Trophoblast cell (in vitro differentiated cells and primary cell): Measurements from ENCODE around the gene AUTS2.
A peak's percentile ranks its signal among the peaks of the same experiment; 100 is the strongest.

ENCODE experiments used
- DNase-seq, 2 donors: peaks; one replicate each; pipeline ENCODE4 v3.0.0-alpha.2; 2016
- H2AFZ ChIP-seq: 2 replicates; pipeline ENCODE4 v1.6.1; 2013; ENCODE audit warnings: low read length, moderate library complexity, mild to moderate bottlenecking; ENCODE audit not compliant: insufficient read depth, poor library complexity
- H2AK5ac ChIP-seq: 2 replicates; pipeline ENCODE4 v1.6.1; 2013; ENCODE audit warnings: mild to moderate bottlenecking, low read length
- H2BK120ac ChIP-seq: 2 replicates; pipeline ENCODE4 v1.6.1; 2013; ENCODE audit warnings: low read length, mild to moderate bottlenecking, moderate library complexity; ENCODE audit not compliant: insufficient read depth, poor library complexity
- H2BK12ac ChIP-seq: 2 replicates; pipeline ENCODE4 v1.6.1; 2013; ENCODE audit warnings: mild to moderate bottlenecking, low read length, moderate library complexity
- H2BK5ac ChIP-seq: 2 replicates; pipeline ENCODE4 v1.6.1; 2013; ENCODE audit warnings: low read length, low read depth, moderate library complexity, mild to moderate bottlenecking; ENCODE audit not compliant: poor library complexity
- H3K14ac ChIP-seq: 2 replicates; pipeline ENCODE4 v1.6.1; 2013; ENCODE audit warnings: mild to moderate bottlenecking, low read length
- H3K18ac ChIP-seq: 2 replicates; pipeline ENCODE4 v1.6.1; 2013; ENCODE audit warnings: mild to moderate bottlenecking, low read length
- H3K23ac ChIP-seq: 2 replicates; pipeline ENCODE4 v1.6.1; 2013; ENCODE audit warnings: low read length
- H3K27ac ChIP-seq: 2 replicates; pipeline ENCODE4 v1.5.1; 2013; ENCODE audit warnings: low read depth, mild to moderate bottlenecking, inconsistent platforms, low read length, moderate library complexity
- H3K27me3 ChIP-seq: 2 replicates; pipeline ENCODE4 v1.6.1; 2013; ENCODE audit warnings: inconsistent platforms, mild to moderate bottlenecking, low read length, moderate library complexity; ENCODE audit not compliant: insufficient read depth
- H3K36me3 ChIP-seq, 2 experiments: 1 replicate in 1 of 2; 2 replicates in 1 of 2; pipeline ENCODE4 v1.6.1; 2013; ENCODE audit warnings: low read length in 2 of 2, mild to moderate bottlenecking in 2 of 2, moderate library complexity in 1 of 2; ENCODE audit not compliant: insufficient read depth in 2 of 2, control insufficient read depth in 1 of 2
- H3K4ac ChIP-seq: 2 replicates; pipeline ENCODE4 v1.6.1; 2013; ENCODE audit warnings: low read depth, mild to moderate bottlenecking, low read length, moderate library complexity
- H3K4me1 ChIP-seq, 2 experiments: 1 replicate in 1 of 2; 2 replicates in 1 of 2; pipeline ENCODE4 v1.6.1; 2013; ENCODE audit warnings: low read length in 2 of 2, mild to moderate bottlenecking in 2 of 2, moderate library complexity in 1 of 2; ENCODE audit not compliant: insufficient read depth in 2 of 2, control insufficient read depth in 1 of 2
- H3K4me2 ChIP-seq: 2 replicates; pipeline ENCODE4 v1.6.1; 2013; ENCODE audit warnings: inconsistent platforms, mild to moderate bottlenecking, low read length, moderate library complexity
- H3K4me3 ChIP-seq: 2 replicates; pipeline ENCODE4 v1.5.1; 2013; ENCODE audit warnings: mild to moderate bottlenecking, low read depth, low read length, inconsistent platforms
- H3K79me1 ChIP-seq: one replicate; pipeline ENCODE4 v1.6.1; 2013; ENCODE audit warnings: low read length
- H3K79me2 ChIP-seq: 2 replicates; pipeline ENCODE4 v1.6.1; 2013; ENCODE audit warnings: low read length, mild to moderate bottlenecking; ENCODE audit not compliant: control insufficient read depth, insufficient read depth, poor library complexity
- H3K9ac ChIP-seq: 2 replicates; pipeline ENCODE4 v1.6.1; 2013; ENCODE audit warnings: mild to moderate bottlenecking, low read length
- H3K9me3 ChIP-seq: 2 replicates; pipeline ENCODE4 v1.6.1; 2013; ENCODE audit warnings: low read depth, mild to moderate bottlenecking, control low read depth, inconsistent platforms, low read length; ENCODE audit not compliant: insufficient read depth
- H4K12ac ChIP-seq: 2 replicates; pipeline ENCODE4 v1.6.1; 2013; ENCODE audit warnings: low read depth, mild to moderate bottlenecking, low read length, moderate library complexity
- H4K8ac ChIP-seq: 2 replicates; pipeline ENCODE4 v1.6.1; 2013; ENCODE audit warnings: low read depth, mild to moderate bottlenecking, low read length, moderate library complexity
- H4K91ac ChIP-seq: one replicate; pipeline ENCODE4 v1.6.1; 2013; ENCODE audit warnings: low read depth, mild to moderate bottlenecking, low read length, moderate library complexity
- WGBS: extraction: QIAGEN DNeasy Blood & Tissue Kit; methylation state at CpG from one replicate; pipeline ENCODE4 v1.1.7; 2013; ENCODE audit warnings: missing lambda C conversion rate; ENCODE audit not compliant: insufficient read length, insufficient coverage; ENCODE audit errors: extremely low coverage; 5-methylcytosine and 5-hydroxymethylcytosine counted together

Gene AUTS2

DNA sequence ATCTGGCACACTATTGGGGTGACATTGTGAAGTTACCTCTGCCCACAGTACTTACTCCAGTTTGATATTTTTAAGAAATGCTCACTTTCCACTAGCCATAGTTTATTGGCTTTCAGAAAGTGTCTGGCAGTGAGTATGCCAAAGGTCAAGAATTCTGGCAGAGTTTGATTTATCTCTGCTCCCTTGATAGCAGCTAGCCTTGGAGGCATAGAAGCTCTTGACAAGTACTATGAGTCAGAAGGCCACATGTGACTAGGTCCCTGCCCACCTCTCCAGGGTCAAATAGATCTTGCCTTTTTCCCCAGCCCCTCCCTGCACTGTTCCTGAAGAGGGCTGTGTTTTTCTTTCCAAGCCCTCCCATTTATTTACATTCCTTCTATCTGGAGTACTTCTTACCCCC lies 202.2 kb downstream of the AUTS2 start:
- Histone ChIP-seq H3K23ac (no peak overlapping the region), H2BK12ac (no peak overlapping the region), H3K27me3 (no peaks in the 10 kb centered on the region), H3K27ac (peak overlapping the region; percentile 94), H4K12ac (no peak overlapping the region), H3K4ac (no peak overlapping the region), H2AFZ (no peak overlapping the region), H3K4me3 (no peak overlapping the region), H3K14ac (no peak overlapping the region), H3K79me1 (peaks cover 15% of the 10 kb centered on the region), H2BK5ac (peak overlapping the region; percentile 55), H3K79me2 (no peaks in the 10 kb centered on the region), H3K4me1 (peaks cover 2 to 16% of the 10 kb centered on the region in 2 experiments), H3K18ac (no peak overlapping the region), H3K36me3 (no peaks in the 10 kb centered on the region), H3K9ac (no peak overlapping the region), H4K91ac (no peak overlapping the region), H3K9me3 (no peaks in the 10 kb centered on the region), H2AK5ac (no peak overlapping the region), H3K4me2 (peak overlapping the region; percentile 38), H2BK120ac (peak overlapping the region; percentile 30), H4K8ac (no peak overlapping the region)
- peak; percentile 54 to 74 for DNase-seq

DNA sequence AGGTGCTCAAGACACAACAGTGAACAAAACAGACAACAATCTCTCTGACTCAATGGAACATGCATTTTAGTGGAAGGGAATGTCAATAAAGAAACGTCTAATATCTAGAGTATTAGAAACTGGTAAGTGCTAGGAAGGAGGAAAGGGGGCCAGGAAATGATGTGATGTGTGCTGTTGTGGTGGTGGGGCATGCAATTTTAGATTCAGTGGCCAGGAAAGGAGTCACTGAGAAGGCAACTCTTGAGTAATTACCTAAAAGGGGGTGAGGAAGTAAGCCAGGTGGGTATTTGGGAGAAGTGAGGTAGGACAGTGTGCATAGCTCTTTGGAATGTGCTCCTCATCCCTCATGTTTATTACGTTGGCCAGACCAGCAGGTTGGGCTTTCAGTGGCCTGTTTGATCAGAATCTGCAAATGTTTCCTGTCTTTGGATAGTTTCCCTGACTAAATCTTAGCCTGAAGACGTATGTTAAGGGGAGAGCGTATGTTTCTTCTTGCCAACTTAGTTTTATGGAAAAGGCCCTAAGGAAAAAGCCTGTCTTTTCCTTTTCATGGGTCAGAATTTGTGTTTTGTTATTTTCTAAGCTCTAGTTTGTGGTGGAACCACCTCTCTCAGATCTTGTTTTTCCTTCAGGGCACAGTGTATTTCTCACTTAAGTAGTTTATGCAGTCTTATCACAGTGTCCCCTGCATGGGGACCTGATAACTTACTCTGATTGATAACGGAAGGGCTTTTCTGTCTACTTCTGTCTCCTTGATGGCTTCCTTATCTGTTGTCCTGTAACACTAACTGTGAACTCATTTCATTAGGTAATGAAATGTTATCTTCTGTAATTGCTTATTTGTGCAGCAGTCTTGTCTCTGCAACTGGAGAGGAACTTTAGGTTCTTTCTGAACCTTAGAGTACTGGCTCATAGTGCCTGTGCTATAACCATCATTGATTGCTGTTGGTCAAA lies 203.7 kb downstream of the AUTS2 start:
- Histone ChIP-seq H3K9me3 (no peaks in the 10 kb centered on the region), H2BK5ac (peak overlapping the region; percentile 53), H3K27ac (peak overlapping the region; percentile 70), H3K36me3 (no peaks in the 10 kb centered on the region), H3K14ac (no peak overlapping the region), H2BK12ac (peak overlapping the region; percentile 44), H4K12ac (no peak overlapping the region), H3K4me3 (no peak overlapping the region), H4K8ac (no peak overlapping the region), H2BK120ac (peak overlapping the region; percentile 72), H3K79me1 (peaks cover 16% of the 10 kb centered on the region), H3K27me3 (no peaks in the 10 kb centered on the region), H3K9ac (no peak overlapping the region), H3K4ac (no peak overlapping the region), H3K18ac (no peak overlapping the region), H4K91ac (no peak overlapping the region), H2AK5ac (no peak overlapping the region), H3K79me2 (no peaks in the 10 kb centered on the region), H3K4me1 (peaks cover 5 to 16% of the 10 kb centered on the region in 2 experiments), H2AFZ (no peak overlapping the region), H3K4me2 (peak overlapping the region; percentile 9), H3K23ac (no peak overlapping the region)
- peak; percentile 16 to 61 for DNase-seq
- no CpG with 5 or more reads among the region's 5 CpGs for WGBS

DNA sequence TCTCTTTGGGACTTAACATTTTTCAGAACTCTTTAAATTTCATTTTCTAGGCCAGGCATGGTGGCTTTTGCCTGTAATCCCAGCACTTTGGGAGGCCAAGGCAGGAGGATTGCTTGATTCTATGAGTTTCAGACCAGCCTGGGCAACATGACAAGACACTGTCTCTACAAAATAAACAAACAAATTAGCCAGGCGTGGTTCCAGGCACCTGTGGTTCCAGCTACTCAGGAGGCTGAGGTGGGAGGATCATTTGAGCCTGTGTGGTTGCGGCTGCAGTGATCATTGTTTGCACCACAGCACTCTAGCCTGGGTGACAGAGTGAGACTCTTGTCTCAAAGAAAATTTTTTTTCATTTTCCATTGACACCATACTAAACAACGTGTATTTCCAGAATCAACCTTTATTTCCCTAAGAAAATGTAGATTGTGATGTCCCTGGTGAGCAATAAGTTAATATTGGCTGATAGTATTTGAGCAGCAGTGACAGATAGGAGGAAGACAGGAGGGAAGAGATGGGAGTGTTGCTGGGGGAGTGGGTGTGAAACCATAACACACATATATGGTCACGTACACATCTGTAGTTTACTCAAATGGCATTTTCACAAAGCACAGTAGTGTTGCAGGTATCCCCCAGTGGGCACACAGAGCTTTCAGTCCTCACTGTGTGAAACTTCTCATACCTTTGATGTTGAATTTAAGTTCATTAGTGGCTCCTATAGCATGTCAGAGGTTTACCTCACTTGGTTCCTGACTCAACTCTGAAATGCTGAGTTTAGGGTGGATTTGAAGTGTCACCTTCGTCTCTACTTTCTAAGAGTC lies 205.6 kb downstream of the AUTS2 start:
- Histone ChIP-seq H3K4me2 (no peak overlapping the region), H3K27ac (no peak overlapping the region), H3K79me1 (peaks cover 16% of the 10 kb centered on the region), H3K36me3 (no peaks in the 10 kb centered on the region), H3K18ac (peak overlapping the region; percentile 23), H2BK12ac (peak overlapping the region; percentile 3), H3K4me3 (no peak overlapping the region), H3K4ac (no peak overlapping the region), H3K79me2 (no peaks in the 10 kb centered on the region), H4K8ac (no peak overlapping the region), H3K14ac (no peak overlapping the region), H3K9ac (no peak overlapping the region), H2AK5ac (no peak overlapping the region), H2BK120ac (no peak overlapping the region), H2BK5ac (no peak overlapping the region), H3K9me3 (no peaks in the 10 kb centered on the region), H4K12ac (no peak overlapping the region), H3K23ac (no peak overlapping the region), H3K27me3 (no peaks in the 10 kb centered on the region), H4K91ac (no peak overlapping the region), H2AFZ (no peak overlapping the region), H3K4me1 (peaks cover 8 to 17% of the 10 kb centered on the region in 2 experiments)
- no CpG with 5 or more reads among the region's 5 CpGs for WGBS
- no peak for DNase-seq

DNA sequence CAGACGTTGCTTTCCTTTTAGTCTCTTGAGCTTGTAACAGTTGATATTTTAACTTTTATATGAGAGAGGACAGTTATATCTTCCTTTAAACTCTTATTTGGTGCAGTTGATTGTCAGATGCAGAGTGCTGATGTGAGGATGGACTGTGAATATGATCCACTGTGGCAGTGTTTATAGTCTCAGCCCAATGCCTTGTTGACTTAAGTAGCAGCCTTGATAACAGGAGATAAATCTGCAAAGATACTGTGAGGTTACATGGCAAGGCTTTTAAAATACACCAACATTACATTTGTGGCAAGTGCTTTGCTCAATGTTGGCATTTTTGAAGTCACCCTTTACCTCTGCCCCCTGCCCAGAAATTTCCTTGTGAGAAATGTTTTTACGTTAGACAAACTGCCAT lies 206.7 kb downstream of the AUTS2 start:
- H2AK5ac ChIP-seq, result no peak overlapping the region
- no peak overlapping the region for H3K23ac ChIP-seq
- H3K9me3 ChIP-seq, result no peaks in the 10 kb centered on the region
- H3K36me3 ChIP-seq, result no peaks in the 10 kb centered on the region
- H2AFZ ChIP-seq, result no peak overlapping the region
- H3K14ac ChIP-seq, result no peak overlapping the region
- H4K12ac ChIP-seq, result no peak overlapping the region
- H3K4me3 ChIP-seq, result no peak overlapping the region
- H3K27ac ChIP-seq, result no peak overlapping the region
- no CpG with 5 or more reads among the region's 2 CpGs for WGBS
- no peak overlapping the region for H3K18ac ChIP-seq
- H3K79me1 ChIP-seq, result peaks cover 12% of the 10 kb centered on the region
- H3K9ac ChIP-seq, result no peak overlapping the region
- no peak overlapping the region for H2BK120ac ChIP-seq
- no peak overlapping the region for H4K91ac ChIP-seq
- DNase-seq, result no peak
- H3K27me3 ChIP-seq, result no peaks in the 10 kb centered on the region
- no peak overlapping the region for H3K4me2 ChIP-seq
- H3K4ac ChIP-seq, result no peak overlapping the region
- H4K8ac ChIP-seq, result no peak overlapping the region
- H2BK12ac ChIP-seq, result no peak overlapping the region
- H3K79me2 ChIP-seq, result no peaks in the 10 kb centered on the region
- H2BK5ac ChIP-seq, result no peak overlapping the region
- H3K4me1 ChIP-seq, result peaks cover 8 to 15% of the 10 kb centered on the region in 2 experiments
